SIG-M5 (cell line): ENCODE results near the gene TMEM272.

Source experiments
- DNase-seq: peaks from one replicate; lab custom pipeline; 2025; lab: John Stamatoyannopoulos, UW

The TMEM272 gene

DNA sequence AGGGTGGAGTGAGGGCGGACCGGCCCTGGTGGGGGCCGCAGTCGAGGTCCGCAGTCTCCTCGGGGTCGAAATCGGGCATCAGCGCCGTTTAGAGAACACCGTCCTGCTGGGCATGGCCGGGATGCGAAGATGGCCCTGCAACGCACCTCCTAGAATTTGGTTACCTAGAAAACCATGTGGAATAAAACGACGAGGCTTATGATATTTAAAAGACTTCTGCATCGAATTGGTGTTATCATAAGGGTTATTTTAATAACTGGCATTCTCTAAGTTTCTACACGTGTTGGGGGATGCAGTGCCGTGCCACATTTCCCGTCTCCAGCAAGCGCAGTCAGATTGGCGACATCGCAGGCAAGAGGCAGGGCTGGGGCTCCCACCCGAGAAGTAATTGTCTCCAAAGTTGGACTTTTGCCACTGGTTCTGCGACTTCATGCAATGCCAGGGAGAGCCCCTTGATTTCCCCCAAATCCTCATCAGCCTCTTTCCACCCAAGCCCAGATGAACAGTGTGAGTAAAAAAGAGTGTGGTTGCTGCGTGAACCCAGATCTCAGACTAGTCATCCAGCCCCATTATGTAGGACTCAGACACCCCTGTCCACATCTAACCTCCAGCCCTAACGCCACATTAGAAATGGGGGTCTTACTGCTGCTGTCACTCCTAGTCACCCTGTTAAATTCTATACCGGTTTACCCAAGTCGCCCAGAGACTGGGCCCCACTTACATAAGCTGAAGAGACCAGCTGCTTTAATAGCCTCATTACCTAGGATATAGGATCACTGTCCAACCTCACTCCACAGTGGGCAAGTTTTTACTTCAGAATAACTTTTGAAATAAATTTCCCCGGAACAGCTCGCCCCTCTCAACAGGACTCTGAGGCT is 40.4 kb downstream of the TMEM272 start:
- no peak for DNase-seq

GRCh38 chr13:51803422-51804294 is 41.3 kb downstream of the TMEM272 start, which contains the start of gene DHRS12:
TSS of gene DHRS12 (minus strand) at chr13:51804163. CDS start at chr13:51799659, 4,504 bp downstream.
- peak; percentile 18 for DNase-seq

DNA sequence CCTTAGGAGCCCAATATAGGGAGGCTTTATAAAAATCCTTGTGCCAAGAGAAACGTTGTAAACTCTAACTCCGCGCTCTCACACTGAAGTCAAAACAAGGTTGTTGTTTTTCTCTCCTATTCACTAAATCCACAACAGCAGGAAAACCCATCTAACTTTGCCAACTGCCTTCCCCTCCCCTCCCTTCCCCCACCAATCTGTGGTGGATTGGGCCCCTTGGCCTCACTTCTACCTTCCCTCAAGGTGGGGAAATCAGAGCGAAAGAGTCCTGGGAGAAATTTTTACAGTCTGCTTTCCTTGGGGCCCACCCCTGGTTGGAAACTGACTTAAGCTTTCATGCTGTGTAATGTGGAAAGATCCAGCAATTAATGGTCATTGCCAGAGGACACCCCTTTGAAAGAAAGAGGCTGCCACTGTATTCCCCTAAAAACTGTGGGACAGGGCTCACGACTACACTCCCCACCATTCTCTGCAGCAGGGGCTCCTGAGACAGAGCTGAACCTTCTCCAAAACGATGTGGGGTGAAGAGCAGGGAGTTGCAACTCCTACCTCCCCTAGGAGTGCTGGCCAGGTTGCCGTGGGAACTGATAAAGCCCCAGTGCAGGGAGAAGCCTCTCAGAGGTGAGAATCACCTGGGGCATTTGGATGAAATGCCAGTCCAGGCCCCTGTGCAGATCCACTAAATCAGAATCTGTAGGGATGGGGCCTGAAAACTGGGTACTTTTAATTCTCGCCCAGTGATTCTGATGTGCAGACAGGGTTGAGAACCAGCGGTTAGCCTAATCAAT is 42.2 kb downstream of the TMEM272 start:
- DNase-seq: no peak

GRCh38 chr13:51801631-51802099 is 43.3 kb downstream of the TMEM272 start:
- DNase-seq: no peak

DNA sequence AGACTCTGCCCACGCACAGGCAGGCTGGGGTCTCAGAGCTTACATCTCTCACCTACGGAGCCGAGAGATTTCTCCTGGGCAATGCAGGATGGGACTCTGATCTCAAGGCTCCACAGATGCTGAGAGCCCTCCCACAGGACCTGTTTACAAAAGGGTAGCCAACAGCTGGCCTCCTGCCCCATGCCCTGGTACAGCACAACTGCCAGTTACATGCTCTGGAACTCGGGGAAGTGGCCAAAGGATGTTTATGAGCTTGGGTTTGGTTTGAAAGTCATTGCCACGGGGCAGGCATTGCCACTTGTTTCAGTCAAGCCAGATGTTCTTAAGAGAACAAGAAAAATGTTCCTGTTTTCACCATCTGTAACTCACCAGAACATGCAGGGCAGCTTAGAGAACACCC is 44.5 kb downstream of the TMEM272 start:
- no peak for DNase-seq

- DNase-seq: no peak
Measured at GRCh38 chr13:51799261-51799660, 45.7 kb downstream of the TMEM272 start.

- DNase-seq: no peak
Measured at GRCh38 chr13:51797664-51798488, 47.1 kb downstream of the TMEM272 start.

GRCh38 chr13:51796546-51796945 is 48.4 kb downstream of the TMEM272 start:
- DNase-seq: no peak

DNA sequence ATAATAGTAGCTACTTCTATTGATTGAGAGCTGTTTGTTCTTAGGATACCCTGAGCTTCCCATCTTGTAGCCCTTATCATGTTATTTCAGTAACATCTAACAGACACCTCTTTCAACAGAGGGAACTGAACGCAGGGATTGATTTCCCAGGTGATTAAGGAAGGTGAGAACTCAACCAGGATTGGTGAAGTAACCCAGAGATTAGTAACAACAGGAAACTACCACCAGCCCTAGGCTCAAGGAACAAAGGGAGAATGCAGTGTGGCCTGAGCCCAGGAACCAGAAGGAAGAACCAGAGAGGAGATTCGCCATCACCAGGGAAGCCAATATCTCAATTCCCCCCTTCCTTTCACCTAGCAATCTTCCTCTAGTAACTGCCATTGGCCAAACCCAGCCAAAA is 49.6 kb downstream of the TMEM272 start:
- no peak for DNase-seq

DNA sequence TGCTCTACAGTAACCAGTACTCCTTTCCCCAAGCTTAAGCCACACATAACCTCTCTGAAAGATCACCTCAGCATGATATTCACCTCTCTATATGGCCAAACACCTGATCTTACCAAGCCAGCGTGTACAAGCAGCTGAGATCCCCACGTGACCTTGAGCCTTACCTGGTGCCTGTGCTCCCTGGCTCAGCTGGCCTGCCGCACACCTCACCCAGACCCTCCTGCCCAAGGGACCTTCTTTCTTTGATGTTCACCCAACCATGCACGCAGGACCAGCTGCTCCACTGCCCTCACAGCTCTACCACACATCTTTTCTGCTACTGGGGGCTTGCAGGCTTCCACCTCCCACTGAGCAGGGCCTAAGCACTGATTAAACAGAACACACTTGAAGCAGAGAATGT is 50.0 kb downstream of the TMEM272 start:
- no peak for DNase-seq

DNA sequence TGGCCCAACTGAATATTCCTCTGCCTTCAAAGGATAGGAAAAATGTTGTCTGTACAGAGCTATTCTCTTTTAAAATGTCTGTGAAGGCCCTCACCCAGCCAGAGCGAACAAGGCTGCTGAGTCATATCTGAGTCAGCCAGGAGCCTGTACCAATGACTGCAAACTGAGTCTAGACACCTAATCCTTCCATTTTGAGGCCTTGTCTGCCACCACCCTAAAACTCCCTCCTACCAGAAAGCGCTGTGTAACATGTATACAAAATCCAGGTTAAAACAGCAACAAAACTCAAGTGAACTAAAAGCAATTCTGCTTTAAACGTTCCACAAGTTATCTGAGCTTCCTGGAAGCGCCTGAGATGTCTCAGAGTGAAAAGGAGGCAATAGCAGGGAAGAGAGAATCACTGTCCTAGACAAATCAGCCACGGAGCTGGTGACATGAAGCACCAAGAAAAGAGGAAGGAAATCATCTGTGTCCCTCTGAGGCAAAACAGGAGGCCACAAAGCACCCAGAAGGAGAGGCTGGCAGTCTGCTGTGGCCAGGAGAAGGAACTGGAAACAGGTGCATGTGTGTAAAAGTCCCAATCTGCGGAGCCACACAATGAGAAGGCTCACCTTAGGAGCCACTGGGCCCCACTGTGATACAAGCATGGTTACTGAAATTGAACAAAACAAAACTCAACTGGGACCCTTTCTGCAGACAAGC is 51.3 kb downstream of the TMEM272 start:
- peak; percentile 56 for DNase-seq

DNA sequence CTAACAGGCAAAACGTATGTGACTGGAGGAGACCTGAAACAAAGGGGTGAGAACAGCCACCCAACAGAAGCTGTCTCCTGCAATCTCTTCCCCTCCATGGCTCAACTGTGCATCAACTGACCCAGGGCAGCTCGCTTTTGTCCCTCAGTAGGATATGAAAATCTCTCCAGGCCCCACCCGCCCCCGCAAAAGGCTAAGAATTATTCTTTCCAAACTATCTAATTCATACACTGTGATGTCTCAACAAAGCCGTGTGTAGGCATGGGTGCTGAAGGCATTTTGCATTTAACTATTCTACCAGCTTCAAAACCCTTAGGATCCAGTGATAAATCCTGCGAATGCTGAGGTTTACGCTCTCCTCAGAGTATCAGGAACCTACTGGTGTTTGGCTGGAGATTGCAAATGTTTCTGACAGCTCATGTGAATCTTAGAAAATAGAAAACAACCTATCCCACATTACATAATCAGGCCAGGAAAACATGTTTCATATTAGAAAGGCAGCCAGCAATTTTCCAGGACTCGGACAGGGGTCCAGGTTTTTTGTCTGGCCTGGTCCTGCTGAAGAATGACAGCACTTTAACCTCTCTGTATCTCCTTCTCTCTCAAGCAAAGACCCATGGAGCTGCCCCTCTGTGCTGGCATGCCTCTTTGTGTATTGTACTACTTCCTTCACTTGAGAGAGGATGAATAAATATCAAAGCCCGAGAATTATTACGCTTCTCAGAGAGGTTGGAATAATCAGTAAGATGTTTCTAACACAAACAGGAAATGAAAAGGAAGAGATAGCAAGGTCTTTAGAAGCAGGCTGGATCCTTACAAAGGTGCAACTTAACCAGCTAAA is 58.3 kb downstream of the TMEM272 start:
- no peak for DNase-seq

GRCh38 chr13:51785712-51786424 is 59.1 kb downstream of the TMEM272 start:
- DNase-seq: no peak

- no peak for DNase-seq
Measured at GRCh38 chr13:51784097-51784496, 60.9 kb downstream of the TMEM272 start.

- no peak for DNase-seq
Measured at GRCh38 chr13:51783428-51784094, 61.4 kb downstream of the TMEM272 start.

- no peak for DNase-seq
Measured at GRCh38 chr13:51782026-51782710, 62.8 kb downstream of the TMEM272 start.

- no peak for DNase-seq
Measured at GRCh38 chr13:51781246-51782022, 63.5 kb downstream of the TMEM272 start.
